GM21576 (cell line): ENCODE results near the gene KLHL40.
"Not testable (repeated sequence)": the region's sequence is repeated elsewhere in the genome, so short reads cannot be mapped to it uniquely, and the experiment has no call there.

Experiments
- ATAC-seq: cut with Tn5 transposase; IDR thresholded peaks from one replicate; pipeline ENCODE4 v1.9.1; 2021; ENCODE audit warnings: mild to moderate bottlenecking, moderate library complexity; ENCODE audit not compliant: unreplicated experiment

KLHL40 gene

GRCh38 chr3:42717306-42717705, 32.0 kb downstream of the KLHL40 start:
- ATAC-seq, result no peak

DNA sequence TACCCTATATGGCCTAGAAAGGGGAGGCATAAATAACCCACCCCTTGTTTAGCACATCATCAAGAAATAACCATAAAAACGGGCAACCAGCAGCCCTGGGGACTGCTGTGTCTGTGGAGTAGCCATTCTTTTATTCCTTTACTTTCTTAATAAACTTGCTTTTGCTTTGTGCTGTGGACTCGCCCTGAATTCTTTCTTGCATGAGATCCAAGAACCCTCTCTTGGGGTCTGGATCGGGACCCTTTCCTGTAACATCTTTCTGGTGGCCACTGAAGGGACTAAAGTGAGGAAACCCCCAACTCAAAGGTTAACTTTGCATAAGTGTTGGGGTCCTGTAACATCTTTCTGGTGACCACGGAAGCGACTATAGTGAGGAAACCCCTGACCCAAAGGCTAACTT, 33.0 kb downstream of the KLHL40 start:
- ATAC-seq, result no peak

DNA sequence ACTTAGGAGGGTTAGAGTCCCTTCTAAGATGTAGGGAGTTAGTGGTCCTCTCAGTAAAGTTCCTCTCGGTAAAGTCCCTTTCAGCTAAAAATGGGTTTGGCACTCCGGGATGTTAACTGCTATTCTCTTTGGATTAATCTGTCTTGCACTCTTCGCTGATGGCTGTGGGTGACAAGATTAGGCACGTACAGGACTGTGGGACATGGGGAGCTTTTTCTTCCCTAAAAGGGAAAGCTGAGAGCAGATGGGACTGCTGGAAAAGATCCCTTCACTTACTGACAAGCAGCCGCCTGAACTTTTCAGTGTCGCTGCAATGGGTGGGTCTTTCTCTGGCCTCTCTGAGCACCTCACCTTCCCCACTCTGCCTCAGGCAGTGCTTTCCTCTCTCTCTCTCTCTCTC, 33.7 kb downstream of the KLHL40 start:
- no peak for ATAC-seq

DNA sequence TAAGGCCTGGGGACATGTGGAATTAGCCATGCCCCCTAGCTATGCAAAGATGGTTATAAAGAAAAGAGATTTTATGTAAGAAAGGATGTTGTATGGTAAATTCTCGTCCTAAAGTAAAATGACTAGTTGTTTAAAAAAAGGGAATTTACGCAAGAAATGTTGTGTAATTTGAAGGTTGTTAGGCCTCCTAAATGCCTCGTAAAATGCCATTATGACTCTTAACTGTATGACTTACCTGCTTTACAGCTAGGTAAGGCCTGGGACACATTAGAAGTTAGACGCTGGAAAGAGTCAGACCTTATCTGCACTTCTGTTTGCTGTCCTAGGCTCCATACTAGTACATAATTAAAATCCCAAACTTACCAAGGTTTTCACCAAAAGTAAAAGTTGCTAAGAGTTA, 34.8 kb downstream of the KLHL40 start:
- ATAC-seq, result no peak

DNA sequence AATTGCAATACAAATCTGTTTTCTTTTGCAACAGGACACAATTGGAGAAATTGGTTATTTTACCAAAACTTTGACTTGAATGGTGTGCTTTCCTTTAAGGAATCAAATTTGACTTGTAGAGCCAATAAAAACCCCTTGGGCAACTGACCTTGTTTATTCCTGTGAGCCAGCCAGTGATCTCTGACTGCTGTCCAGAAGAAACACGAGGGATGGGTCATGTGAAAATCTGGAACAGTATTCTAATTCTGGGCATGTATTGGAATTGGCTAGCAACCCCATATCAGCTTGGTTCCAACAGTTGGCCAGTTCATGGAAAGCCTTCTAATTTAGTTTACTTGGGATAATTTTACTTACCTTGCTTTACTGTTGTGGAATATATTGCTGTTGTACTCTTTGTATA, 36.4 kb downstream of the KLHL40 start:
- no peak for ATAC-seq

GRCh38 chr3:42722442-42722841, 37.1 kb downstream of the KLHL40 start:
- not testable (repeated sequence) for ATAC-seq

- ATAC-seq, result no peak
These were observed 37.9 kb downstream of the KLHL40 start for GRCh38 chr3:42723219-42723618.

GRCh38 chr3:42725454-42725853, 40.1 kb downstream of the KLHL40 start:
- no peak for ATAC-seq

DNA sequence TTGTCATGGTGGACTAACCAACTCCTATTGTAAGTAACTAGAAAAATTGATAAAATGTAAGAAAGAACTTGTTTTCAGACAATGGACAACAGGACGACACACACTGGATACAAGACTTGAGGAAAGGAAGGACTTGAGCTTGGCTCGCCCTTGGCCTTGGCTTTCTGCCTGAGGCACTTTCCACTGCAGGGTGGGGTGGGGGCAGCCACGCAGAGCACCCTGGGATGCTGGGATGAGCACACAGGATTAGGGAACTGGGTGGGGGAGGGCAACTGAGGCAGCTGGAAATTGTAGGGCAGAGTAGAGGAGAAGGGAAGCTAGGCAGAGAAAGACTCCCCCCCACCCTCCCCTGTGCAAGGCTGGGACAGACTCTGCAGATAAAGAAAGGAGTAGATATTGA, 42.7 kb downstream of the KLHL40 start:
- no peak for ATAC-seq

GRCh38 chr3:42728668-42729364, 43.5 kb downstream of the KLHL40 start:
- ATAC-seq, result no peak

DNA sequence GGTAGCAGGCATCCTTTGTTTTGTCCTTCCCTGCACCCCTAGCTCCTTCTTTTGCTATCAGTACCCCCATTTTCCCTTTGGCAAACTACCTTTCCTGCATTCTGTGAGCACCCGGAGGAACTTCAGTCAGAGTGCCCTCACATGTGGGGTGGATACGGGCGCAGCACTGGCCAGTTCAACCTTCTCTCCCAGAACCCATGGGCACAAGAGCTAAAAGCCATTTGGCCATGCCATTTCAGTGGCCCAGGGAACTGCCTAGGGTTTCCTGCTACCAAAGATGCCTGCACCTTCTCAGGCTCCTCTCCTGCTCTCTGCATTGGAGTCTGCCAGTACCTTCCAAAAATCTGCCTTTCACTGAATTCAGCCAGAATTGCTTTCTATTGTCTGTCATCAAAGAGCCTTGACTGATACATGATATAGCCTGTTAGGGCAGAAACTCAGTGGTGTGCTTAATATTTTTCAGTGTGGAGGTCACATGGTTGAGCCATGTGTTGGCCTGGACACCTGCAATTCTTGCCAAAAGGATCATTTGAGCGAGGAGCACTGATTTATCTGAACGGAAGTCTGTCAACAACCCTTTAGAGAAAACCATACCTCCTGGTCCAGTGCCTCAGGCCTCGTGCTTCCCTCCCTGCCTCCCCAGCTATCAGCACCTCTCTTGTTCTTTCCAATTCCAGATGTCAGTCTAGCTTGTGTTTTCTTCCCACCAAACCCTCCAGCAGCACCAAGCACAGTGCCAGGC, 44.2 kb downstream of the KLHL40 start:
- ATAC-seq, result no peak

GRCh38 chr3:42730294-42730693, 45.0 kb downstream of the KLHL40 start:
- no peak for ATAC-seq

- no peak for ATAC-seq
These were observed 45.5 kb downstream of the KLHL40 start for GRCh38 chr3:42730706-42731420.

DNA sequence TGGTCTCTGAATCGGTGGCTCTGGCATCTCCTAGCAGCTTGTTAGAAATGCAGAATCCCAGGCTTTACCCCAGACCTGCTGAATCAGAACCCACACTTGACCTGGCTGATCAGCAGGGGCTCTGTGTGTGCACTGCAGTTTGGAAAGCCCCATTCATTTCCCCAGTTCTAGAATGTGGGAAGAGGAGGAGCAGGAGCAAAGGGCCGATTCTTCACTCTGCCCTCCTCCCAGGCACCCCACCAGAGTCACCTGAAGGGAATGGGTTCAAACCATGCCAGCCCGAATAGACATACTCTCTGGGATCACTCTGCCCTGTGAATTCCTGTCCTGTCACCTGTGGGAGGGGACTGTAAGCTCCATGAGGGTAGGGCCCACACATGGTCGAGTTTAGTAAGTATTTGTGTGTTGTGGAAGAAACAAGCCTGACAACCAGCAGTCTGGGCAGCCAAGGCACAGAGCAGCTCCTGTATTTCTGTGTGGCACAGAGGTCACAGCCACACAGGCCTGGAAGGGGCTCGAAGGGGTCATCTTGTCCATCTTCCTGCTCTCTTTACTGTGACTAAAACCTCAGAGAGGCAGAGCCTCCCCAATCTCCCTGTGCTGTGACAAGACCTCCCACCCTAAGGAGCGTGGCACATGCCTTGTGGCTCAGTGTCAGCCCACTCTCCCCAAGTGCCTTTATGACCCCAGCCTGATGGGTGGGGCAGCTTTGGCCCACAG, 46.3 kb downstream of the KLHL40 start:
- no peak for ATAC-seq

GRCh38 chr3:42732196-42732828, 47.0 kb downstream of the KLHL40 start:
- ATAC-seq, result no peak

DNA sequence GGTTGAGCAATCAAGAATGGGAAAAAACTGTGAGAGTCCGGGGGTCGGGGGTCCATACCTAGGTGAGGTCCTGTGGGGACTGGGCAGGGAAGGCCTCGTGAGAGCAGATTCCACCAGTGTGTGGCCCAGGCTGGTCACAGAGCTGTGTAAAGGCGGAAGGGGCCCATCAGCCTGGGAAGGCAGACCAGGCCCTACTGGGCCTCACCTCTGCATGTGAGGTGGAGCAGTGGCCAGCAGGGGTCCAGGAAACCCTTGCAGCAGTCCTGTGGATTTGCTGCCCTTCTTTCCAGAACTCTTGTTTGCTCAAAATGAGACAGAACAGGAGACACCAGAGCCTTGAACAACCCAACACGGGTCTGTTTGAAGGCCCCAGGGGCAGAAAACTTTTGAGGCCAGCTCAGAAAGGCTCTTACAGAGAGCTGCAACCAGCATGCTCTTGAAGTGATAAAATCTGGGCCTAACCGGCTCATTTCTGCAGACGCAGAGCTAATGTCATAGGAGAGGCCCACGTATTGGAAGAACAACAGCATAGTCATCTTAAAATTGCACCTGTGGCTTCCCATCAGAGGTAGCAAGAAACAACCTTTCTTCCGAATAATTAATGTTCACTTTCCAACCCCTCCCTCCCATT, 47.6 kb downstream of the KLHL40 start:
- no peak for ATAC-seq

GRCh38 chr3:42733501-42734262, 48.3 kb downstream of the KLHL40 start:
- no peak for ATAC-seq

- ATAC-seq, result no peak
These were observed 49.0 kb downstream of the KLHL40 start for GRCh38 chr3:42734263-42734860.

- no peak for ATAC-seq
These were observed 49.7 kb downstream of the KLHL40 start for GRCh38 chr3:42735019-42735418.
